ENCODE results near the gene ZNF460. TPM values are rescaled to one million over a fixed set of nuclear protein-coding genes. Genes with fewer than 3 reads are reported as not detected.

Gene ZNF460
- total RNA-seq, 2 donors from 2014 or later: 28.5 to 35.1 TPM

GRCh38 chr19:57310792-57311191, 30.5 kb downstream of the ZNF460 start:
- H3K27ac ChIP-seq: no peak overlapping the region
- intact Hi-C loops (cut with DNase I): no loop called here
- H3K4me1 ChIP-seq: no peaks in the 10 kb centered on the region
- no peak overlapping the region for H3K4me3 ChIP-seq
- DNase-seq: no peak
- H3K9ac ChIP-seq (ENCODE audit: low read depth in 2 of 2, low read length in 2 of 2): no peak overlapping the region
- H3K27me3 ChIP-seq: no peaks in the 10 kb centered on the region
- no peaks in the 10 kb centered on the region for H3K9me3 ChIP-seq
- no peaks in the 10 kb centered on the region for H3K36me3 ChIP-seq
- no peak for TF ChIP-seq CTCF (IDR thresholded peaks at IDR 0.05)

GRCh38 chr19:57314146-57314545, 33.9 kb downstream of the ZNF460 start:
- Histone ChIP-seq H3K27me3 (peaks cover 5% of the 10 kb centered on the region), H3K36me3 (no peaks in the 10 kb centered on the region), H3K4me1 (no peaks in the 10 kb centered on the region), H3K9ac (ENCODE audit: low read depth in 2 of 2, low read length in 2 of 2) (no peak overlapping the region), H3K9me3 (no peaks in the 10 kb centered on the region), H3K4me3 (no peak overlapping the region), H3K27ac (no peak overlapping the region)
- no peak for DNase-seq
- TF ChIP-seq CTCF (IDR thresholded peaks at IDR 0.05): no peak
- intact Hi-C loops (cut with DNase I): no loop called here

GRCh38 chr19:57317503-57317902, 37.2 kb downstream of the ZNF460 start:
- Histone ChIP-seq H3K4me1 (no peaks in the 10 kb centered on the region), H3K4me3 (no peak overlapping the region), H3K36me3 (no peaks in the 10 kb centered on the region), H3K27me3 (peaks cover 5% of the 10 kb centered on the region), H3K9ac (ENCODE audit: low read depth in 2 of 2, low read length in 2 of 2) (no peak overlapping the region), H3K9me3 (no peaks in the 10 kb centered on the region), H3K27ac (no peak overlapping the region)
- no peak for TF ChIP-seq CTCF (IDR thresholded peaks at IDR 0.05)
- intact Hi-C loops (cut with DNase I): no loop called here
- no peak for DNase-seq

- Histone ChIP-seq H3K27ac (peak overlapping the region; percentile 61), H3K9me3 (no peaks in the 10 kb centered on the region), H3K27me3 (peaks cover 5% of the 10 kb centered on the region), H3K9ac (ENCODE audit: low read depth in 2 of 2, low read length in 2 of 2) (peak overlapping the region; percentile 54 to 87), H3K4me1 (no peaks in the 10 kb centered on the region), H3K4me3 (peak overlapping the region; percentile 89), H3K36me3 (no peaks in the 10 kb centered on the region)
- no peak for TF ChIP-seq CTCF (IDR thresholded peaks at IDR 0.05)
- intact Hi-C loops (cut with DNase I): no loop called here
- DNase-seq: no peak
Measured at GRCh38 chr19:57319869-57320179, 39.5 kb downstream of the ZNF460 start.

GRCh38 chr19:57320180-57321084, 40.1 kb downstream of the ZNF460 start, which contains the start of gene ZNF543:
Gene ZNF543, plus strand, starts transcription at chr19:57320472. Its CDS starts 382 bp downstream, at chr19:57320854.
- intact Hi-C loops (cut with DNase I): no loop called here
- no peak for TF ChIP-seq CTCF (IDR thresholded peaks at IDR 0.05)
- DNase-seq: peak; percentile 96

More at GRCh38 chr19:57320180-57321084, 40.1 kb downstream of the ZNF460 start, which contains the start of gene ZNF543:
- Histone ChIP-seq H3K9me3 (no peaks in the 10 kb centered on the region), H3K27ac (peak within 1 kb of the TSS; percentile 61), H3K4me1 (no peaks in the 10 kb centered on the region), H3K27me3 (peaks cover 5% of the 10 kb centered on the region), H3K9ac (ENCODE audit: low read depth in 2 of 2, low read length in 2 of 2) (peak within 1 kb of the TSS; percentile 87 to 91), H3K4me3 (peak within 1 kb of the TSS; percentile 89), H3K36me3 (no peaks in the 10 kb centered on the region)

Measured in colonic mucosa (tissue), 4 donors.